ENCODE data around the gene ARSG. TPM values are rescaled to one million over a fixed set of nuclear protein-coding genes. Genes with fewer than 3 reads are reported as not detected.

Gene ARSG
- total and polyA plus RNA-seq, 9 of the 15 experiments (the other 6 are each of a cell fraction or from before 2014, with no cell fraction given), result 1.0 to 5.6 (median 1.8) TPM

GRCh38 chr17:68247445-68248198 lies 43.7 kb upstream of the ARSG start, which contains the start of gene AMZ2 (continued):
- TF ChIP-seq BRCA1 (IDR thresholded peaks at IDR 0.05), result no peak
- TF ChIP-seq BRCA1 (CRISPR knock-in tag; IDR thresholded peaks at IDR 0.05), result no peak
- TF ChIP-seq CEBPZ (IDR thresholded peaks at IDR 0.05; ENCODE audit: borderline replicate concordance, low read depth, low read length), result no peak
- TF ChIP-seq SLC30A9 (CRISPR knock-in tag; IDR thresholded peaks at IDR 0.05), result no peak
- TF ChIP-seq ZNF589 (CRISPR knock-in tag; IDR thresholded peaks at IDR 0.05; ENCODE audit: low read depth), result peak; percentile 49; the same call in 1 of the 2 replicates
- no peak for TF ChIP-seq BRF2 (IDR thresholded peaks at IDR 0.05; ENCODE audit: borderline replicate concordance, insufficient read depth, insufficient read length)
- no peak for TF ChIP-seq PYGO2 (tag; IDR thresholded peaks at IDR 0.05)
- peak; percentile 98 for TF ChIP-seq POLR2G (IDR thresholded peaks at IDR 0.05; ENCODE audit: low read depth, low read length)
- no peak for TF ChIP-seq PHB2 (IDR thresholded peaks at IDR 0.05; ENCODE audit: low read depth)
- TF ChIP-seq BMI1 (IDR thresholded peaks at IDR 0.05; ENCODE audit: low read length), result no peak
- no peak for TF ChIP-seq HNRNPH1 (optimal IDR thresholded peaks at IDR 0.05; ENCODE audit: low read depth, low read length)
- peak; percentile 81 for TF ChIP-seq TBP (optimal IDR thresholded peaks at IDR 0.05; ENCODE audit: low read depth, low read length)
- TF ChIP-seq ZNF274 (IDR thresholded peaks at IDR 0.05; ENCODE audit: borderline replicate concordance, low read depth, low read length), result no peak
- no peak for TF ChIP-seq XRCC3 (IDR thresholded peaks at IDR 0.05)
- 0 out of 2 replicates have a peak, but pooled peaks have one; percentile 62 for TF ChIP-seq MTA3 (IDR thresholded peaks at IDR 0.05; ENCODE audit: borderline replicate concordance)
- no peak for TF ChIP-seq ESRRA (IDR thresholded peaks at IDR 0.05; ENCODE audit: borderline replicate concordance, low read depth)
- no peak for TF ChIP-seq BRF1 (IDR thresholded peaks at IDR 0.05; ENCODE audit: borderline replicate concordance, extremely low read depth, insufficient read length)
- TF ChIP-seq ELF4 (CRISPR knock-in tag; IDR thresholded peaks at IDR 0.05), result no peak
- TF ChIP-seq BCL6 (CRISPR knock-in tag; IDR thresholded peaks at IDR 0.05), result no peak
- TF ChIP-seq ARID2 (IDR thresholded peaks at IDR 0.05), result no peak
- TF ChIP-seq ZFP30 (CRISPR knock-in tag; IDR thresholded peaks at IDR 0.05; ENCODE audit: borderline replicate concordance), result no peak
- TF ChIP-seq TEAD4 (IDR thresholded peaks at IDR 0.05; ENCODE audit: low read length), result no peak
- TF ChIP-seq TEAD4 (CRISPR knock-in tag; IDR thresholded peaks at IDR 0.05; ENCODE audit: borderline replicate concordance), result no peak; the same call in 1 of the 2 replicates
- peak; percentile 81 for TF ChIP-seq CREB1 (IDR thresholded peaks at IDR 0.05)
- peak; percentile 82 for TF ChIP-seq CREB1 (CRISPR knock-in tag; IDR thresholded peaks at IDR 0.05)
- TF ChIP-seq TBL1XR1 (IDR thresholded peaks at IDR 0.05; ENCODE audit: low read length in 2 of 2), result no peak
